PC-3 (cell line): ENCODE data around the gene PRKD2. TPM values are rescaled to one million over a fixed set of nuclear protein-coding genes. Genes with fewer than 3 reads are reported as not detected.

Source experiments
- ATAC-seq: fragments of 200-7000 bp; cut with Tn5 transposase; 2 replicates; pipeline ENCODE4 v1.9.1; 2020; ENCODE audit warnings: mild to moderate bottlenecking, moderate library complexity
- BruUV-seq: library from RNA; stranded (reverse); fragments of 400-500 nt; replicated peaks from 2 replicates; lab custom pipeline; 2021; lab: Mats Ljungman, UMichigan
- CTCF ChIA-PET: fragments of 300-600 bp; sonication (Branson Sonifier 250); formaldehyde crosslinking; loops from one replicate; lab custom pipeline; 2022; ENCODE audit warnings: antibody characterized with exemption; lab: Charles Lee
- POLR2A ChIA-PET: fragments of 300-600 bp; sonication (Branson Sonifier 250); formaldehyde crosslinking; loops from one replicate; lab custom pipeline; 2022; ENCODE audit warnings: antibody characterized with exemption; ENCODE audit not compliant: unreplicated experiment; lab: Charles Lee
- DNase-seq: peaks from one replicate; pipeline ENCODE4 v3.0.0-alpha.2; 2015
- H2AFZ ChIP-seq: fragments of 300-600 bp; sonication (generic); 2 replicates; pipeline ENCODE4 v1.6.0; 2016; ENCODE audit warnings: antibody characterized with exemption, low read length
- H3F3A ChIP-seq: fragments of 300-600 bp; sonication (generic); one replicate; pipeline ENCODE4 v1.6.0; 2017; ENCODE audit warnings: antibody characterized with exemption, low read length, control low read depth, mild to moderate bottlenecking; ENCODE audit not compliant: unreplicated experiment
- H3K27ac ChIP-seq: fragments of 300-600 bp; sonication (generic); 2 replicates; pipeline ENCODE4 v1.5.1; 2016; ENCODE audit warnings: mild to moderate bottlenecking, low read length
- H3K27me3 ChIP-seq: fragments of 300-600 bp; sonication (generic); 2 replicates; pipeline ENCODE4 v1.6.1; 2016; ENCODE audit warnings: low read length, mixed read lengths
- H3K36me3 ChIP-seq: fragments of 300-600 bp; sonication (generic); 2 replicates; pipeline ENCODE4 v1.6.1; 2016; ENCODE audit warnings: low read depth, mixed run types, low read length, mixed read lengths
- H3K4me1 ChIP-seq: fragments of 300-600 bp; sonication (generic); 2 replicates; pipeline ENCODE4 v1.5.1; 2016; ENCODE audit warnings: low read length; ENCODE audit not compliant: insufficient read depth
- H3K4me2 ChIP-seq: fragments of 300-600 bp; sonication (generic); 2 replicates; pipeline ENCODE4 v1.6.0; 2016; ENCODE audit warnings: low read length
- H3K4me3 ChIP-seq: fragments of 300-600 bp; sonication (generic); 2 replicates; pipeline ENCODE4 v1.5.1; 2016; ENCODE audit warnings: mild to moderate bottlenecking, low read length, mixed read lengths
- H3K79me2 ChIP-seq: fragments of 300-600 bp; sonication (generic); 2 replicates; pipeline ENCODE4 v1.6.1; 2017; ENCODE audit warnings: low read length, mixed read lengths
- H3K9ac ChIP-seq: fragments of 300-600 bp; sonication (generic); 2 replicates; pipeline ENCODE4 v1.6.0; 2016; ENCODE audit warnings: mild to moderate bottlenecking, low read length
- H3K9me2 ChIP-seq: fragments of 300-600 bp; sonication (generic); replicated peaks from 2 replicates; pipeline ENCODE4 v1.6.1; 2016; ENCODE audit warnings: mixed run types, low read length, mixed read lengths
- H3K9me3 ChIP-seq: fragments of 300-600 bp; sonication (generic); 2 replicates; pipeline ENCODE4 v1.6.1; 2016; ENCODE audit warnings: low read length, mixed read lengths
- H4K20me1 ChIP-seq: fragments of 300-600 bp; sonication (generic); 2 replicates; pipeline ENCODE4 v1.6.1; 2016; ENCODE audit warnings: low read length, mixed read lengths
- EZH2 ChIP-seq: fragments of 300-600 bp; sonication (generic); IDR thresholded peaks from one replicate; pipeline ENCODE4 v1.6.1; 2017; ENCODE audit warnings: antibody characterized with exemption, mild to moderate bottlenecking, low read length; ENCODE audit not compliant: unreplicated experiment
- EZH2phosphoT487 ChIP-seq: fragments of 300-600 bp; sonication (generic); IDR thresholded peaks from 2 replicates; pipeline ENCODE4 v1.6.1; 2018; ENCODE audit warnings: mild to moderate bottlenecking, antibody characterized with exemption, low read length, borderline replicate concordance
- intact Hi-C: fragments of 100-400 bp; cut with micrococcal nuclease; formaldehyde crosslinking; loops from 2 replicates; pipeline ENCODE4 v1.9.0; 2023
- total RNA-seq: library from RNA; depleted of rRNA; stranded (reverse); fragments of >200 nt; gene quantifications from 2 replicates; pipeline ENCODE4 v1.2.3, GENCODE V29; 2014
- TF ChIP-seq, protein P1 (sequence below): fragments of 300-600 bp; sonication (generic); conservative IDR thresholded peaks from 2 replicates; pipeline ENCODE4 v1.5.1; 2017; ENCODE audit warnings: antibody characterized with exemption, low read depth, mild to moderate bottlenecking, low read length

PRKD2 gene
- total RNA-seq, 1 experiment from 2014 or later, result 24.1 TPM

DNA sequence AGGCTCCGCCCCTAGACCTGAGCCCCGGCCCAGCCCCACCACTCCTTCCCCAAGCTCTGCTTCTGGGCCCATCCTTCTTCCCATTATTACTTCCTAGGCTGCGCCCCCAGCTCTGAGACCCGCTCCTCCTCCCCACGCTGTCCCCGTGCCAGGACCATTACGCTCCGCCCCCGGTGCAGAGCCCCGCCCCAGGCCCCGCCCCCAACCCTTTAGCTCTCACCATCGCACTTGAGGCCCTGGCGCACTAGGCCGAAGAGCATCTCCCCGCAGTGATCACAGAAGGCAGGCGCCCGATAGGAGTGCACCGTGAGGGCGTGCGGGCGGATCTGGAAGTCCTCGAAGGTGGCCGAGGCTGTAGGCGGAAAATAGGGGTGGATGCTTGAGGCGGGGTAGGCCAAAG, 6.2 kb downstream of the PRKD2 start:
- no peaks in the 10 kb centered on the region; the same call in 1 of the 2 replicates for H3K4me1 ChIP-seq
- intact Hi-C loops, result no loop called here
- no peaks in the 10 kb centered on the region for H3K36me3 ChIP-seq
- no peak for DNase-seq
- no TSS peak for BruUV-seq
- CTCF ChIA-PET, result no interaction called here
- H3K79me2 ChIP-seq, result peaks cover 13% of the 10 kb centered on the region
- H3K4me2 ChIP-seq, result no peak overlapping the region
- H3K9me3 ChIP-seq, result no peaks in the 10 kb centered on the region
- H2AFZ ChIP-seq, result no peak overlapping the region
- H3K4me3 ChIP-seq, result no peak overlapping the region
- H3K9ac ChIP-seq, result no peak overlapping the region
- POLR2A ChIA-PET, result no interaction called here
- ATAC-seq, result no peak
- no peaks in the 10 kb centered on the region for H3K9me2 ChIP-seq
- H3K27ac ChIP-seq, result no peak overlapping the region
- no peaks in the 10 kb centered on the region for H4K20me1 ChIP-seq
- H3F3A ChIP-seq, result no peaks in the 10 kb centered on the region
- TF ChIP-seq, protein P1, sequence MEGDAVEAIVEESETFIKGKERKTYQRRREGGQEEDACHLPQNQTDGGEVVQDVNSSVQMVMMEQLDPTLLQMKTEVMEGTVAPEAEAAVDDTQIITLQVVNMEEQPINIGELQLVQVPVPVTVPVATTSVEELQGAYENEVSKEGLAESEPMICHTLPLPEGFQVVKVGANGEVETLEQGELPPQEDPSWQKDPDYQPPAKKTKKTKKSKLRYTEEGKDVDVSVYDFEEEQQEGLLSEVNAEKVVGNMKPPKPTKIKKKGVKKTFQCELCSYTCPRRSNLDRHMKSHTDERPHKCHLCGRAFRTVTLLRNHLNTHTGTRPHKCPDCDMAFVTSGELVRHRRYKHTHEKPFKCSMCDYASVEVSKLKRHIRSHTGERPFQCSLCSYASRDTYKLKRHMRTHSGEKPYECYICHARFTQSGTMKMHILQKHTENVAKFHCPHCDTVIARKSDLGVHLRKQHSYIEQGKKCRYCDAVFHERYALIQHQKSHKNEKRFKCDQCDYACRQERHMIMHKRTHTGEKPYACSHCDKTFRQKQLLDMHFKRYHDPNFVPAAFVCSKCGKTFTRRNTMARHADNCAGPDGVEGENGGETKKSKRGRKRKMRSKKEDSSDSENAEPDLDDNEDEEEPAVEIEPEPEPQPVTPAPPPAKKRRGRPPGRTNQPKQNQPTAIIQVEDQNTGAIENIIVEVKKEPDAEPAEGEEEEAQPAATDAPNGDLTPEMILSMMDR, result no peak
- TF ChIP-seq EZH2phosphoT487, result no peak
- TF ChIP-seq EZH2, result no peak
- no peaks in the 10 kb centered on the region for H3K27me3 ChIP-seq

GRCh38 chr19:46704379-46705076, 12.4 kb downstream of the PRKD2 start:
- TF ChIP-seq, protein P1, result peak; percentile 77
- TF ChIP-seq EZH2 (no peak), EZH2phosphoT487 (no peak)
- Histone ChIP-seq H3K4me3 (no peak overlapping the region), H3F3A (no peaks in the 10 kb centered on the region), H3K36me3 (peaks cover 11% of the 10 kb centered on the region; the same call in 1 of the 2 replicates), H3K9me2 (no peaks in the 10 kb centered on the region), H2AFZ (no peak overlapping the region), H3K4me2 (no peak overlapping the region), H3K4me1 (no peaks in the 10 kb centered on the region), H3K27ac (no peak overlapping the region), H3K79me2 (no peaks in the 10 kb centered on the region), H3K9me3 (no peaks in the 10 kb centered on the region), H3K27me3 (no peaks in the 10 kb centered on the region), H3K9ac (no peak overlapping the region), H4K20me1 (no peaks in the 10 kb centered on the region)
- ATAC-seq (no peak), DNase-seq (peak; percentile 57)
- ChIA-PET CTCF (interaction anchor here (0.8 kb wide), 1 partner anchor 151 kb away, joined by 3 read pairs; no protein-coding TSS in a partner anchor), POLR2A (no interaction called here)
- BruUV-seq, result no TSS peak
- intact Hi-C loops, result no loop called here

DNA sequence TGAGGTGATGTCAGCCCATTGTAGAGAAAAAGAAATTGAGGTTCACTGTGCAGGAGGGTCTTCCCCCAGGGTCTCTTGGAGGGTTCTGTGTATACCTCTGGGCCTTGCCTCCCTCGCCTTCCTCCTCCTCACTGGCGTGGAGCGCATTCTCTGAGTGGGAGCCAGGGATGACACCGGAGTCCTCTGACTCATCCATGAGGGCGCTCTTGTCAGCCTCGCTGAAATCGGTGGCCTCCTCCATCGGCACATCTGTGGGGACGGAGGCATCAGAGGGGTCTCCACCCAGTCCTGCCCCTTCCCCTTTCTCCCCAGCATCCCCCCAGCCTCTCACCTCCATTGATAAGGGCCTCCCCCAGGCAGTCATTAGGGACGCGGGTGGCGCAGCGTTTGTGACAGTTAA, 16.2 kb downstream of the PRKD2 start:
- H3F3A ChIP-seq, result no peaks in the 10 kb centered on the region
- no peak overlapping the region for H3K4me2 ChIP-seq
- H4K20me1 ChIP-seq, result no peaks in the 10 kb centered on the region
- H3K36me3 ChIP-seq, result peaks cover 15% of the 10 kb centered on the region; the same call in 1 of the 2 replicates
- ChIA-PET POLR2A (no interaction called here), CTCF (no interaction called here)
- no TSS peak for BruUV-seq
- H3K79me2 ChIP-seq, result no peaks in the 10 kb centered on the region
- TF ChIP-seq EZH2 (no peak), EZH2phosphoT487 (no peak)
- TF ChIP-seq, protein P1, result no peak
- H3K9me2 ChIP-seq, result no peaks in the 10 kb centered on the region
- H3K4me1 ChIP-seq, result no peaks in the 10 kb centered on the region
- no peaks in the 10 kb centered on the region for H3K27me3 ChIP-seq
- no peak overlapping the region for H2AFZ ChIP-seq
- H3K4me3 ChIP-seq, result no peak overlapping the region
- no peak for ATAC-seq
- H3K9ac ChIP-seq, result no peak overlapping the region
- no peak overlapping the region for H3K27ac ChIP-seq
- no peaks in the 10 kb centered on the region for H3K9me3 ChIP-seq
- DNase-seq, result no peak
- intact Hi-C loops, result no loop called here
